HG03196 (cell line): ENCODE data around the gene PIGZ.

ENCODE experiments used
- ATAC-seq: cut with Tn5 transposase; IDR thresholded peaks from one replicate; pipeline ENCODE4 v1.9.1; 2021; ENCODE audit not compliant: unreplicated experiment

PIGZ gene

DNA sequence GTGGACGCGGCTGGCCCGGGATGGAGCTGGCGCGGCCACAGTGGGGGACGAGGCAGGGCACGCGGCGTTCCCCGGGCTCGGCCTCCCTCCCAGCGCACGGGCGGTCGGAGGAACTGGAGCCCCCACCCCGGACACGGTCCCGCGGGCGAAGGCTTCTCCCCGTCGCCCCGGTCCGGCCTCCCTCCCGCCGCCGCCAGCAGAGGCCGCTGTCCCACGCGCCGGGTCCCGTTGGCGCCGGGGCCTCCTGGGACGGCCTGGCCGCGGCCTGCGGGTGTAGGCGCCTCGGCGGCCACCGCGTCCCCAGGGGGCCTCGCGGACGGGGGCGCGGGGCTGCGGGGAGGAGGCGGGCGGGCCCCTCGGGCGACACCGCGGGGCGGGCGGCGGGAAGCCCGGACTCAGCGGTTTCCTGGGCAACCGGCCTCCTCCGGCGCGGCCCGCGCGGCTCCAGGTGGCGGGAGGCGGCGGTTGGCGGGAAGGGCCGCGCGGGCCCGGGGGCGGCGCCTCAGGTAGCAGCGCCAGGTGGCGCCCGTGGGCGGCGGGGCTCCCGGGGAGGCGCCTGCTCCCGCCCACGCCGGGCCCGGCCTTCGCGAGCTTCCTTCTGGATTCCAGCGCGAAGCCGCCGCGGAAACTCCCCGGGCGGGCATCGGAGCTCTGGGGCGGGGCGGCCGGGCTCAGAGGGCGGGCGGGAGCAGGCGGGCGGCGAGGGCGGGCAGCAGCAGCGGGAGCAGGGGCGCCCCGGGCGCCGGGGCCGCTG, 34.2 kb upstream of the PIGZ start:
- peak; percentile 74 for ATAC-seq

DNA sequence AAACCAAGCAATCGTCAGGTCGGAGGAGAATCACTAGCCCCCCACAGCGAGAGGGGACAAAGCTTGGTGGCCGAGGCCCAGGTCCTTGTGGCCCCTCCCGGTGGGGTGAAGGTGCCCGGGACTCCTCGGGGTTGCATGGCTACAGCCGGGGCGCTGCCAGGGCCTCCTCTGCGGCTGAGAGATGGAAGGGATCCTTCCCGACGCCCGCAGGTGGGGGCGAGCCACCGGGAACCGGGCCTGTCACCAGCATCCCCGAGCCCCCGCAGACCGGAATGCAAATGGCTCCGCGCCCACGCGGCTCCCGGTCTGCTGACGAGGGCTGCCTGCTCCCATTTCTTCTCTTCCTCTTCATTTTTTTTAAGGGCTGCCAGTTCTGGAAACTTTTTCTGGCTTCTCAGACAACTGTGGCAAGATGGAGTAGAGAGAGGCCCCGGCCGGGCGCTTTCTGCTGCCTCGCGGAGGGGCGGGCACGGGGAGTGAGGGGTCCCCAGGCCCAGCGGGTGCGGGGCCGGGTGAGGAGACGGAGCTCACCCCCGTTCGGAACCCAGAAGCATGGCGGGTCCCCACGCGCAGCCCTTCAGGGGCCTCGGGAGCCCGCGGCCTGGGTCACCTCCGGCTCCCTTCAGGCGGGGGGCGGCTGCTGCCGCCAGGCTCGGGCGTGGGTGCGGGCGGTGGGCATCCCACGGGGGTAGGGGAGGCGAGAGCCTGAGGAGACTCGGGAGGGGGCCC, 33.5 kb upstream of the PIGZ start:
- no peak for ATAC-seq

DNA sequence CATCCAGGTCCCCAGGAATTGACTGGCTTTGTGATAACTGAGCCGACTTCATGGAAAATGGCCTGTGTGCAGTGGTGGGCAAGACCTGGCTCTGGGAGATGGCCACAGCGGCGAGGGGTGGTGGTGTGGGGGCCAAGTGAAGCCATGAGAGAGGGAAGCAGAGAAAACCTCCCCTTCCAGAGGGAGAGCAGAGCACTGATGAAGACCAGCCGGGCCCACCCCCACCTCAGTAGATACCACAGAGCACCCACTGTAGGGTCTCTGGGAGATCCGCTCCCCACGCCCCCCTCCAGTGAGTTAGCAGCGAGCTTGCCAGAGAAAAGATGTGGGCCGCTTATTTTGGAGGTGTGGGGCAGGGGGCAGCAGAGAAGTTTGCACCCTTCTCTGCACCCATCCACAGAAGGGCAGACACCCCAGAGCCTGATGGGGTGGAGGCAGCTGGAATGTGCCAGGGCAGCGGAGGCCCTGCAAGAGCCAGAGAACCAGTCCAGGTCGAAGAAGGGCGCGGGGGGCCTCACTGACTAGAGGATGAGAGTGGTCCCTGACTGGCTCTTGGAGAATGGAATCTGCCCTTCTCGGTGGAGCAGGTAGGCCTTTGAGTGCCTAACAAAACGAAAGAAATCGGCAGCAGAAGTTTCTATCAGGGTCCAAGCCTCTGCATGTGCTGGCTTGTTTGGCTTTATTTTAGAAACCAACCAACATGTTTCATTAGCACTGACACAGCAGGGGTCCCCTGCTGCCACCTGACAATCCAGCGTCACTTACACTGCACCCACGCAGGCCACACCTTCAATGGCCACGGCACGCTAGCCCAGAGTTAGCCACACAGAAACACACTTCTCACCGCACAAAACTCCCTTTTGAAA, 32.7 kb upstream of the PIGZ start:
- no peak for ATAC-seq

DNA sequence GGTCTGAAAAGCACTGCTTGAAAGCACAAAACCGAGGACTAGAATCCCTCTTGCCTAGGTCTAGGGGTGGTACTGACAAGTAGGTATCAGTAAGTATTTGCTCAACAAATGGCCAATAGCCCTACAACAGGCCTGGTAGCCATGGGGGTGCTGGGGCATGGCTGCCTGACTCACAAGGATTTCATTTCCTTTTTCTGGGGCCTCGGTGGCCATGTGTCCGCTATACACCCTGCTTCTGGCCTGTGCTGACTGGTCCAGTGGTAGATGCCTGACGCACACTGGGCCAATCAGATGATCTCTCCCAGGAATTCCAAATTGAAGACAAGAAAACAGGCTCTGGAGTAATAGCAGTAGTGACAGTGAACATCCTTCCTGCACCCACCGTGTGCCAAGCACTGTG, 31.6 kb upstream of the PIGZ start:
- ATAC-seq: no peak

DNA sequence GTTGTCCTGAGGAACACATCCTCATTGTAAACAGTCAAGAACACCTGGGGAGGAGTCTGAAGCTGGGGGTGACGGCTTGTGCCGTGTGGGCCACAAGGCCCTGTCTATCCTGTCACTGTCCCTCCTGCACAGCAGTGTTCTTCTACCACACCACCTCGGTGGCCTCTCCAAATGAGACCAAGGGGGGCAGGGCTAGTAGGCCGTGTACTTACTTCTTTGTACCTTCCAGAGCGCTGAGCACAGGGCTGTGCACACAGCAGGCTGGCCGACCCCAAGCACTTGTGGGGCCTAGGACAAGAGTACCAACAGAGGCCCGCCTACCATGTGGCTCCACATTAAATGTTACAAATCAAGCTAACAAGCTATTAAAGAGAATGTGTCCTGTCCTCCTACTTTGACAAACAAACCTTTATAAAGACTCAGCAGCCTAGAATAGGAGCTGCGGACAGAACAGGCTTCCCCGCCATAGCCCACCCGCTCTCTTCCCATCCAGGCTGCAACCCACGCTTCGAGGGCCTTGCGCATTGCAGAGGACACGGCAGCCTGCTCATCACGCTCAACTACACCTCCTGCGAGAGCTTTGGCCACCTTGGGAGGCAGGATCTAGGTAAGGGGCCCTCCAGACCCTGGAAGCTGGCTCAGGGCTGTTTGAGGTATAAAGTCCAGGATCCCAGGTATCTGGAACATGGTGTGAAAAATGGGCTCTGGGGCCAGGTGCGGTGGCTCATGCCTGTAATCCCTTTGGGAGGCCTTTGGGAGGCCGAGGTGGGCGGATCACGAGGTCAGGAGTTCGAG, 30.5 kb upstream of the PIGZ start:
- no peak for ATAC-seq

DNA sequence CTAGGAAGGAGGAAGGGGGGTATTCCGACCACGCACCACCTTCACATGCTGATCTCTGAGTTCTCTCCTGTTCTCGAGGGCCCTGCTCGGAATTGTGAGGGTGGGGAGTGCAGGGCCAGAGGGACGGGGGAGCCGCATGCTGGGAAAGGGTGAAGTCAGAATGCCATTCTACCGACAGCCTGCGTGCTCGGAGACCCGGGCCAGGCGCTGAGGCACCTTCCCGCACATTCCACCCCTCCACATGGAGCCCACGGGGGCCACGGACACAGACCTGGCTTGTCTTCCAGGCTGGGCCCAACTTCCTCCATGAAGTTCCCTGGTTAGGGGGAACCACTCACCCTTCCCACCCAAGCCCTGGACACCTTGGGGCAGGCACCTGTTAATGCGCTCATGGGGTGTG, 28.7 kb upstream of the PIGZ start:
- no peak for ATAC-seq

DNA sequence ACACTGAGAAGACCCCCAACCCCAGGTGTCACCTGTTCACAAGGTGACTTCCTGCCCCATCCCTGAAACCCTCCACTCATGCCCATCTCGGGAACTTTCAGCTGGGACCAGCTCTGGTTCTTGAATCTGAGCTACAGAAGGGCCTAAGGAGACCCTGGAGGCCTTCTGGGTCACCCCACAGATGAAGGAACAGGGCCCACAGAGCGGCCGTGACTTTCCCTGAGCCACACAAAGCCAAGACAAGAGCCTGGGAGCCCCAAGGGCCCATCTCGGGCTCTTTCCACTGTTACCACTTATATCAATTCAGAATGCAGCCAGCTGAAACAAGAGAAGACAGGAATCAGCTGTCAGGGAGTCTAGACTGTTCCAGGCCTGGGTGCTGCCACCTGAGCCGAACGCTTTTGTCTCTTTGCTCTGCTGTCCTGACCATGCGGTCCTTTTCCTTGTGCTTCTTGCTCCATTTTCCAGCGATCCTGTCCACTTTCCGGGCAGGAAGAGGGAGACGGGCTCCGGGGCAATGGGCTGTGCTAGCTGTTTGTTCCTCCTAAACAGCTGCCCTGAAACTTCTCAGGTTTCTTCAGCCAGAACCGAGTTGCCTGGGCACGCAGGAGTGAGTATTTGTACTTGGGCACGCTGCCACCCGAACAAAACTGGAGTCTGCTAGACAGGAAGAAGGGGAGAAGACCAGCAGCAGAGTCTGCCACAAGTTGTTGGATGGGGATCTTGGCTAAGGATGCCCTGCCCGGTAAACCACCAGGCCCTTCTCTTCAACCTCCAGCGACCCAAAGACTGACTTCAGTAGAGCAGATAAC, 28.0 kb upstream of the PIGZ start:
- no peak for ATAC-seq

DNA sequence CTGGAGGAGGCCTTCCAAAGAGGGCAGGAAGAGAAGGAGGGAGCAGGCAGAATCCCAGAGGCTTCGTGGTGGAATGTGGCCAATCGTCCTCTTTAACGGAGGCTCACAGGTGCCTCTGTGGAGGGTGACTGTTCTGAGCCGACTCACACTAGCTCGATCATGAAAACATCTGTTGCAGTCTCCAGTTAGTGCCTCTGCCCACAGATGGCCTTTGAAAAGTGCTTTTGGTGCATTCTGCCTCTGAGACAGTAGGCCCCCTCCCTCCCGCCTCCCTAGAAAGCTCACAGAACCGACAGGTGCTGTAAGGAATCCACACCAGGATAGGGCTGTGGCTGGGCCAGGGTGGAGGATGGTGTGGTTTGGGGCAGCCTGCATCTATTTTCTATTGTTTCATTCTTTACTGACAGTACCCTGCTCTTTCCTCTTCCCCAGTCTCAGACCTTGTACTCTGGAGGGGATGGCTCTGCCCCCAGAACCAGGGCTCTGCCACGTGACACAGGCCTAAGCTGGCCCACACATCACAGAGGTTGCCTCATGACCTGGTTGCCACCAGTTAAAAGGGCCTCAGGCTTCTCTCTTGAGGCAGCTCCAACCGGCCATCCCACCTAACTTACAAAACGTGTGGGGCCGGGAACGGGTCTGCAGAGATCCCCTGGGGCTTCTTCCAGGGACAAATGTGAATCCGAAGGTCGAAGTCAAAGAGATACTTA, 27.2 kb upstream of the PIGZ start:
- ATAC-seq: no peak

DNA sequence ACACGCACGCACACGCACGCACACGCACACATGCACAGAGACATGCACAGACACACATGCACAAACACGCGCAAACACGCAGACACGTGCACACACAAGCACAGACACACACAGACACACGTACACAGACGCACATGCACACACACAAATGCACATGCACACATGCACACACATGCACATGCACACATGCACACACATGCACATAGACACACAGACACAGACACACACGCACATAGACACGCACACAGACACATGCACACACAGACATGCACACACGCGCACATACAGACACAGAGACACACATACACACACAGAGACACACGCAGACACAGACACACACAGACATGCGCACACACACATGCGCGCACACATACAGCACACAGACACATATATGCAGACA, 26.4 kb upstream of the PIGZ start:
- ATAC-seq: no peak

DNA sequence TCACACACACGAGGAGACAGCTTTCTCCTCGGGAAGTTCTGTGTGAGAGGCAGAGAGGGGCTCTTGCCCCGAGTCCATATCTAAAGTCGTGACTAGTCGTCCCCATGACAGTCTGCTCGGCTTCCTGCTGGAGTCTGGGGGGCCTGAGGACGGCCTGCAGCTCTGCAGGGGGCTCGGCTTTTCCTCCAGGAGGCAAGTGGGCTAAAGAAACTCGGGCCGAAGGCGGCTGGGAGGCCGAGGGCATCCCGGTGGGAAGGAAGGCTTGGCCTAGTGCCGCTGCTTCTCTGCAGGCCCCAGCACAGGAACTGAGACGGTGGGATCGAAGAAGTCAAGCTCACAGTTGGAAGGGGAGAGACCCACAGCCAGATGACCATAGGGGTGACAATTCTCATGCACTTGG, 25.4 kb upstream of the PIGZ start:
- ATAC-seq: no peak

DNA sequence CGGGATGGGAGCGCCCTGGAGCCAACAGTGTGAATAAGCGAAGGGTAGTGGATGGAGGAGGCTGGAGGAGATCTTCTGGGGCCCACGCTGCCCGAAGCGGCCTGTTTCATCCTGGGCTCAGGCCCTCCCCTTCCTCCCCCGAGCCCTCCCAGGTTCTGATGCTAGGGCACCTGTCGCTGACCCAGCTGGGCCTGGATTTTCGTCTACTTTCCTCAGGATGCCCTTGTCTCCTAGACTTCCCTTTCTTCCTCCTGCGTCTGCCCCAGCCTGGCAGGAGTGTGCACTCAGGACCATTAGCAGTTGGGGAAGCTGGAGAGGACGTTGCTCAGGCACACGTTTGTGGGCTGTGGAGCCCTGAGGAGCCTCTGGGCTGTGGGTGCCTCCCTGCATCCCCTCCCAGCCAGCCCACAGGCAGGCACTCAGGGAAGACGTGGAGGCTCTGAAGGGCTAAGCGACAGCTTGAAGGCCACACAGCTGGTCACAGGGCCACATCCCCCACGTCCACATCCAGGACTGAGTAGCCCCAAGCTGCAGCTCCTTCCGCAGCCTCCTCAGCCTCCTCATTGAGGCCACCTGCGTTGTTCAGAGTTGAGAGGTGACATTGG, 23.9 kb upstream of the PIGZ start:
- no peak for ATAC-seq

DNA sequence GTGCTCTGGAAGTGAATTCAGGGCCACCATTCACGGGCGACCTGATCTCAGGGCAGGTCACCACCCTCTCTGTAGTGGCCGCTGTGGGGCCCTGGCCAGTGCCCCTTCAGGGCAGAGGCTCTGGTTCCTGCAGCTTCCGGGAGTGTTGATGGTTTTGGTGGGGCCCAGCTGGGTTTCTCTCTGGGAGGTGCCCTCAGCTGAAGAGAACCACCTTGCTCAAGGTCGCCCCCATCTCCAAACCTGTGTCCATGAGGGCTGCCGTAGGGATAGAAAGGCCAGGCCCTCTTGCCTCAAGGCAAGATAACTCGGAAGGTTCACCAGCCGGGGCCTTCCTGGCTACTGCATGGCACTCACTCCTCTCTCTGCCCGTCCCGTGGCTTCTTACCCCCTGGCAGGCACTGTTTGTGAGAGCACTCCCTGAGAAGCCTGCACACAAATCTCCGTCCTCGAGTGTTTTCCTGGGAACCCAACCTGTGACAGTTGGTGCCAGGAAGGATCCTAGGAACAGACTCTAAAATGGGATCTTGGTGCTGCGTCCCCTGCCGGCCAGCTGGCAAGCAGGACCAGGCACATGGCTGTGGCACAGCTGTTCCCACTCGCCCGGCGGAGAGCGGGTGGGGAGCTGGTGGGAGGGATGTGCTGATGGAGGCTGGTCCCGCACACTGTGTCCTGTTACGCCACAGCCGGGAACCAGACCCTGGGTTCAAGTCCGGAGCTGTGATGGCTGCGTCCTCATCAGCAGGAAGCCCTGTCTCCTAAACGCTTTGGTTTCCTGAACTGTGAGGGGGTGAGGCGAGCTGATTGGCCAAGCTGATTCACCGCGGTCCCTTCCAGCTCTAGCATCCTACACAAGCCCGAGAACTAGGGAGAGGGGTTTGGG, 23.2 kb upstream of the PIGZ start:
- ATAC-seq: no peak

DNA sequence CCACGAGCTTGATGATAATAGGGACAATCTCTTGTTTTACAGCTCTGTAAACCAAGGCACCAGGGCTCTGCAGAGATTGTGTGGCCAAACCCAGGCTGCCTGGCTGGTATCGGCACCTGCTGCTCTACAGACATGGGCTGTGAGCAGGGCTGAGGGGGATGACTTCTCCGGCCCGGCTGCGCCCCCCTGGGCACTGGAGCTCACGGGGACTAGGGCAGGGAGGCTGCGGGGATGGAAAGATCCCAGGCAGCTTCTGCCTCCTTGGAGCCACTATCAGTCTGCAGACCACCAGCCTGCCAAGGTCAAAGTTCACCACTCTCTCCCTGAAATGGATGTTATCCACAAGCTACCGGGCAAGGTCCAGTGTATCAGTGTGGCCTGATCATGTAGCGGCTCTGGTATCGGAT, 22.0 kb upstream of the PIGZ start:
- ATAC-seq: no peak

DNA sequence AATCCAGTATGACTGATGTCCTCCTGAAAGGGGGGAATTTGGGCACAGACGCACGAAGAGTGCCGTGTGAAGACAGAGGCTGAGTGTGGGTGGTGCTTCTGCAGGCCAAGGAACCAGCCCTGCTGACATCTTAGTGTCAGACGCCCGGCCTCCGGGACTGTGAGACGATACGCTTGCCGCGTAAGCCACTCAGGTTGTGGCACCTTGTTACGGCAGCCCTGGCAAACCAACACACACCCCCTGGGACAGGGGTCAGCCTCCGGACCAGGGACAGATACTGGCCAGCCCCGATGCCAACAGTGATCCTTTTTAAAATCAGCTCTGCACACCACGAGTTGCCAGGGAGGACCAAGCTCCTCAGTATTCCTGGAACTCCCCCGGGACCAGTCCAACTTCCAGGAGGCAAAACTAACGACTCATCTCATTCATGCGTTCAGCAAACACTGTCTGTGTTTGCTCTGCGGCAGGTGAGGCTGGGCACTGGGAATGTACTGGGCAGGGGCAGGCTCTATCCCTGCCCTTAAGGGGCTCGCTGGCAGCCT, 21.2 kb upstream of the PIGZ start:
- ATAC-seq: no peak

DNA sequence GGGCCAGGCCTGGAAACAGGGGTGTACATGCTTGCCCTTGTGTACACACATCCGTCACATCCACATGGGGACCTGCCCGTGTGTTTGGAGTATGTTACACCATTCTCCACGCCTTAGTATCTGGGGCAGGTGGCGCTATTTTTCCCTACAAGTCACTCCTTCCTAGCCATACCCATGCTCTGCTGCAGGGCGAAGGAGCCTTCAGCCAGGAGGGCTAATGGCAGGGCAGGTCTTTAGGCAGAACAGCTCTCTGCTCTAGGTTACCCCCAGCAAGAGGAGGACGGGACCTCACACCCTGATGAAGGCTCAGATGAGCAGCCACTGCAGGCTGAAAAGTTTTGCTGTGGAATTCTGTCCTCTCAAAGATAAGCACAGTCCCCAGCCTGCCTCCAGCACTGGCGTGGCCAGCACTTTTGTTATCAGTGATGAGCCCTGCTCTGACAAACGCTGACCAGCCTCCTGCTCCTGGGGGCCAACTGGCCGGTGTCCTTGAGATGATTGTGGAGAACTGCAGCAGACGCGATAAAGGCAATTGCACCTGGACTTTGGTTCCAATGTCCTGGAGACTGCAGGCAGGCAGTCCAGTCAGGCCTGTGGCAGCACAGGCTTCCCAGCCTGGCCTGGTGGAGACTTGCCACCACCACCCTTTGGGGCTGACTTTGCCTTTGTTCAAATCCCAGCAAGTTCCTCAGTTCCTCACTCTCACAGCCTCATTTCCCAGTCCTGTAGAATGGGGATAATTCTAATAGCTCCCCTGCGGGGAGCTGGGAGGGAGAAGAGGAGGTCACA, 19.8 kb upstream of the PIGZ start:
- ATAC-seq: no peak

DNA sequence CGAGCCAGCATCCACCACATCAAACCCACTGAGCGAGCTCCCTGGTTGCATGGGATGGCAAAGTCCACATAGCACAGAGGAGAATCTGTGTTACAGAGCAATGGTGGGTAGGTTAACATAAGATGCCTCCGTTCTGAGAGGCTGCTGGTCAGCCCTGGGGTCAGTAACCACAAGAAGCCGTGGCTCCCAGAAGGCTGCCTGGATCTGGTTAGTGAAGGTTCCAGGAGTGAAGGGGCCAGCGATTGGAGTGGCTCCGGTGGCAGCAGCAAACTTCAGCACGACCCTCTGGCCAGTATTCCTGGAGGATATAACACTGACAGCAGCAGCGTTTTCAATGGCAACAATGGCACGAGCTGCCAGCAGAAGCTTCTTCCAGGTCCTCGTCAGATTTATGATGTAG, 18.4 kb upstream of the PIGZ start:
- no peak for ATAC-seq
